HEK293T (cell line): ENCODE results near the gene CERS4.
"Not testable (repeated sequence)": the region's sequence is repeated elsewhere in the genome, so short reads cannot be mapped to it uniquely, and the experiment has no call there.

ENCODE experiments used
- CTCF ChIA-PET: fragments of 350-600 bp; formaldehyde crosslinking; extraction: SDS; loops from one replicate; lab custom pipeline; 2021; ENCODE audit warnings: antibody characterized with exemption, inconsistent platforms; lab: Yijun Ruan, JAX
- POLR2A ChIA-PET: fragments of 350-600 bp; formaldehyde crosslinking; extraction: SDS; loops from one replicate; lab custom pipeline; 2020; ENCODE audit warnings: antibody characterized with exemption, inconsistent platforms; lab: Yijun Ruan, JAX
- DNase-seq: peaks from one replicate; pipeline ENCODE4 v3.0.0; 2012; ENCODE audit warnings: mixed read lengths; ENCODE audit errors: extremely low spot score
- ARNT ChIP-seq: fragments of 450-650 bp; IDR thresholded peaks from 2 replicates; pipeline ENCODE4 v1.6.1; 2017; ENCODE audit warnings: mild to moderate bottlenecking
- BHLHE40 ChIP-seq: fragments of 450-650 bp; IDR thresholded peaks from 2 replicates; pipeline ENCODE4 v1.6.1; 2016; ENCODE audit warnings: mild to moderate bottlenecking, moderate library complexity, borderline replicate concordance
- CTBP1 ChIP-seq: fragments of 450-650 bp; IDR thresholded peaks from 2 replicates; pipeline ENCODE4 v1.6.1; 2016; ENCODE audit warnings: borderline replicate concordance
- ELF4 ChIP-seq: fragments of 450-650 bp; IDR thresholded peaks from 2 replicates; pipeline ENCODE4 v1.6.1; 2017; ENCODE audit warnings: antibody characterized with exemption
- FOXA1 ChIP-seq: fragments of 450-650 bp; IDR thresholded peaks from 2 replicates; pipeline ENCODE4 v1.6.1; 2016; ENCODE audit warnings: mild to moderate bottlenecking
- FOXK2 ChIP-seq: fragments of 450-650 bp; IDR thresholded peaks from 2 replicates; pipeline ENCODE4 v1.6.1; 2016; ENCODE audit warnings: mild to moderate bottlenecking
- FOXM1 ChIP-seq: fragments of 450-650 bp; IDR thresholded peaks from 2 replicates; pipeline ENCODE4 v1.6.1; 2017; ENCODE audit warnings: mild to moderate bottlenecking, borderline replicate concordance
- HDGF ChIP-seq: fragments of 450-650 bp; IDR thresholded peaks from 2 replicates; pipeline ENCODE4 v1.6.1; 2017; ENCODE audit warnings: antibody characterized with exemption, borderline replicate concordance
- L3MBTL2 ChIP-seq: fragments of 450-650 bp; conservative IDR thresholded peaks from 2 replicates; pipeline ENCODE4 v1.6.1; 2016; ENCODE audit warnings: mild to moderate bottlenecking
- LEF1 ChIP-seq: fragments of 450-650 bp; IDR thresholded peaks from 2 replicates; pipeline ENCODE4 v1.6.1; 2017; ENCODE audit warnings: mild to moderate bottlenecking, borderline replicate concordance
- NFRKB ChIP-seq: fragments of 450-650 bp; IDR thresholded peaks from 2 replicates; pipeline ENCODE4 v1.6.1; 2016; ENCODE audit warnings: mild to moderate bottlenecking, moderate library complexity
- SP1 ChIP-seq: fragments of 450-650 bp; IDR thresholded peaks from 2 replicates; pipeline ENCODE4 v1.6.1; 2017
- SUZ12 ChIP-seq: fragments of 450-650 bp; IDR thresholded peaks from 2 replicates; pipeline ENCODE4 v1.6.1; 2016; ENCODE audit warnings: mild to moderate bottlenecking
- TARDBP ChIP-seq: fragments of 450-650 bp; IDR thresholded peaks from 2 replicates; pipeline ENCODE4 v1.6.1; 2016
- ZNF384 ChIP-seq: fragments of 450-650 bp; IDR thresholded peaks from 2 replicates; pipeline ENCODE4 v1.6.1; 2016
- TF ChIP-seq, protein P1 (sequence below): fragments of 450-650 bp; IDR thresholded peaks from 2 replicates; pipeline ENCODE4 v1.6.1; 2016

Gene CERS4

DNA sequence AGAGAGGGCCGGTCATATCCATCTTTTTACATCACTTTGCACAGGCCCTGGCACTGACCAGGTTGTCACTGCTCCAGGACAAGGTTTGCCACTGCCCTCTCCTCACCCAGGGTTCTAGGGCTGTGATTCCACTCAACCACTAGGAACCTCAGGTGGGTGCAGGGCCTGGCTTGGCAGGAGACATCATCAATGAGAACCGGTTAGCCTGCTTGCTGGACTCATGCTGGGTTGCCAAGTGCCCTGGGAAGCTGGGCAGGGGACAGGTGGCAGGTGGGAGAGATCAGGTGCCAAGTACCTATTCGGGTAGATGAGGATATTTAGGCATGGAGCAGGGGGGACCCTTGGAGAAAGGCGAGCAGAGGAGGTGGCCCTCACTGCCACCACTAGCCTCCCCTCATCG lies 4.2 kb upstream of the CERS4 start:
- no peak for DNase-seq
- no peak for TF ChIP-seq ARNT
- TF ChIP-seq FOXK2 = no peak
- no peak for TF ChIP-seq TARDBP
- no peak for TF ChIP-seq SUZ12
- no peak for TF ChIP-seq BHLHE40
- no peak for TF ChIP-seq ELF4
- no peak for TF ChIP-seq NFRKB
- TF ChIP-seq FOXM1 = no peak
- no peak for TF ChIP-seq LEF1
- no peak for TF ChIP-seq SP1
- TF ChIP-seq FOXA1 = no peak
- no peak for TF ChIP-seq ZNF384
- TF ChIP-seq CTBP1 = no peak
- no peak for TF ChIP-seq HDGF
- TF ChIP-seq, protein P1, sequence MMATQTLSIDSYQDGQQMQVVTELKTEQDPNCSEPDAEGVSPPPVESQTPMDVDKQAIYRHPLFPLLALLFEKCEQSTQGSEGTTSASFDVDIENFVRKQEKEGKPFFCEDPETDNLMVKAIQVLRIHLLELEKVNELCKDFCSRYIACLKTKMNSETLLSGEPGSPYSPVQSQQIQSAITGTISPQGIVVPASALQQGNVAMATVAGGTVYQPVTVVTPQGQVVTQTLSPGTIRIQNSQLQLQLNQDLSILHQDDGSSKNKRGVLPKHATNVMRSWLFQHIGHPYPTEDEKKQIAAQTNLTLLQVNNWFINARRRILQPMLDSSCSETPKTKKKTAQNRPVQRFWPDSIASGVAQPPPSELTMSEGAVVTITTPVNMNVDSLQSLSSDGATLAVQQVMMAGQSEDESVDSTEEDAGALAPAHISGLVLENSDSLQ = no peak
- TF ChIP-seq L3MBTL2 = no peak
- POLR2A ChIA-PET = no interaction called here
- CTCF ChIA-PET = no interaction called here

DNA sequence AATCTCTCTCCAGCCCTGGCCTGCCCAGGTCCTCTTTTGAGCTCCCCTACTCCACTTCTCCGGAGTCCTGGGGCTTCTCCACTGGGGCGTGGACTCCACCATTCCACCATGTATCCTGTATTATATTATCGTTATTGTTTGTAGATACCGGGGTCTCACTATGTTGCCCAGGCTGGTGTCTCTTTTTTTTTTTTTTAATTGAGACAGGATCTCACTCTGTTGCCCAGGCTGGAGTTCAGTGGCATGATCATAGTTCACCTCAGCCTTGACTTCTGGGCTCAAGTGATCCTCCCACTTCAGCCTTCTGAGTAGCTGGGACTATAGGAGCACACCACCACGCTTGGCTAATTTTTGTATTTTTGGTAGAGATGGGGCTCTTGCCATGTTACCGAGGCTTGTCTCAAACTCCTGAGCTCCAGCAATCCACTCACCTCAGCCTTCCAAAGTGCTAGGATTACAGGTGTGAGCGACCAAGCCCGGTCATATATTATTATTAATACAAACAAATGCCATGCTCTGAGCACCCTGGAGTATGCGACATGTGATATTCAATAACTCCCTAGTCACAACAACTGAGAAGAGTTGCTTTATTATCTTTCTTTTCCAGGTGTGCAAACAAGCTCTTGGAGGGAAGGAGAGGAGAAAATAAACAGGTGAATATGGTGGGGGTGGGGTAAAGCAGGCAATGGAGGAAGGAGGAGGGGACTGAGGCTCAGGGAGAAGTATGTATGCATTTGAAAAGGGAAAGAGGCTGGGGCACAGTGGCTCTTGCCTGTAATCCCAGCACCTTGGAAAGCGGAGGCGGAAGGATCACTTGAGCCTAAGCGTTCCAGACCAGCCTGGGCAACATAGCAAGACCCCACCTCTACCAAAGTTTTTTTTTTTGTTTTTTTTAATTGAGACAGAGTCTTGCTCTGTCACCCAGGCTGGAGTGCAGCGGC lies 2.8 kb upstream of the CERS4 start:
- ChIA-PET CTCF (no interaction called here), POLR2A (no interaction called here)
- DNase-seq = no peak
- TF ChIP-seq ZNF384 (no peak), ARNT (no peak), FOXM1 (no peak), HDGF (no peak), BHLHE40 (no peak), FOXA1 (no peak), SP1 (no peak), ELF4 (no peak), SUZ12 (no peak), L3MBTL2 (no peak), NFRKB (no peak), LEF1 (no peak), CTBP1 (no peak)
- TF ChIP-seq, protein P1 = no peak

- CTCF ChIA-PET = interaction anchor here (1.3 kb wide), 1 partner anchor 49 kb away, joined by 4 read pairs; no protein-coding TSS in a partner anchor
- POLR2A ChIA-PET, DNase-seq: not testable (repeated sequence)
Measured at GRCh38 chr19:8207326-8207725, 1.8 kb upstream of the CERS4 start.

DNA sequence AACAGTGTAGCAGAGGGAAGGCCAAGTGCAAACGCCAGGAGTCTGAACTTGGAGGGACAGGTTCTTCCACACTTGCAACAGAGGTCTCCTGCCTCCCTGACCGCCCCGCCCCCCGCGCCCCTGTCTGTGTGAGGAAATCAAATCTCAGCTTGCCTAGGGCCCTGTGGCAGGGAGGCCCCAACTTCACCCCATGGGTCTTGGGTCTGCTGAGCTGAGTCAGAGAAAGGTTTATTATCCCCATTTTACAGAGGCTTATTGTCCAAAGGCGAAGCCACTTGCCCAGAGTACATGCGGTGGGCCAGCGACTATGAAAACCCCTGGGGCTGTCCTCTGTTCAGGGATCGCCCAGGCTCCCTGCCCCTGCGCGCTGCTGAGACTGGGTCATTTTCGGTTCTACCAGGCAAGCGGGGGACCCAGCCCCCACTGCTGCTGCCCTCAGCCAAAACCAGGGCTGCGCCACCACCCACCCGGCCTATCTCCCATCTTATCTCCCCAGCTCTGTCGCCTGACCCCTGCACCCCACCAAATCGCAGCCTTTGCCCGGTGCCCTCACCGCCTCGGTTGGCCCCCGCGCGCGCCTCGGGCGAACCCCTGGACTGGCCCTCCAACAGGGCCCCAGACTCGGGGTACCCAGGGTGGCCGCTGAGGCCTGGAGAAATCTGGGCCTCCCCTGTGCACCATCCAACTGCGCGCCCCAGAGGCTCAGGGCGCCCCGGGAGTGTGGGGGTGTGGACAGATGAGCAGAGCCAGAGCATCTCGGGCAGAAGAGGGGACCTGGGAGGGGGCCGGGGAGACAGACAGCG lies 850 bp upstream of the CERS4 start:
- ChIA-PET POLR2A (no interaction called here), CTCF (interaction anchor here (1.3 kb wide), 1 partner anchor 50 kb away, joined by 4 read pairs; no protein-coding TSS in a partner anchor)

GRCh38 chr19:8209462-8210378 lies 550 bp downstream of the CERS4 start:
- no peak for DNase-seq
- POLR2A ChIA-PET = interaction anchor here (0.7 kb wide), 1 partner anchor 35 kb away, joined by 3 read pairs; no protein-coding TSS in a partner anchor
- TF ChIP-seq FOXK2 (no peak), ELF4 (no peak), ARNT (no peak), FOXM1 (no peak), ZNF384 (no peak)
- CTCF ChIA-PET = no interaction called here

More for the DNA sequence above, 850 bp upstream of the CERS4 start:
- no peak for TF ChIP-seq FOXM1
- no peak for TF ChIP-seq ZNF384
- no peak for TF ChIP-seq SUZ12
- no peak for TF ChIP-seq HDGF
- no peak for TF ChIP-seq NFRKB
- TF ChIP-seq LEF1 = no peak
- TF ChIP-seq ELF4 = no peak
- no peak for TF ChIP-seq FOXA1
- no peak for TF ChIP-seq CTBP1
- TF ChIP-seq SP1 = no peak
- TF ChIP-seq BHLHE40 = no peak
- no peak for TF ChIP-seq L3MBTL2
- no peak for DNase-seq
